DND-41 (cell line): ENCODE results near the gene KHK.

Experiments used
- ATAC-seq: fragments of 200-7000 bp; cut with Tn5 transposase; 3 replicates; pipeline ENCODE4 v1.9.1; 2021; ENCODE audit warnings: low read depth; ENCODE audit not compliant: insufficient read depth
- DNase-seq: peaks from one replicate; pipeline ENCODE4 v3.0.0-alpha.2; 2020
- H2AFZ ChIP-seq: 2 replicates; pipeline ENCODE4 v1.6.0; 2012; ENCODE audit warnings: low read depth, low read length
- H3K27ac ChIP-seq: 2 replicates; pipeline ENCODE4 v1.5.1; 2012; ENCODE audit warnings: low read length, inconsistent platforms
- H3K27me3 ChIP-seq: fragments of 200-600 bp; sonication (generic); 2 replicates; pipeline ENCODE4 v1.6.0; 2012; ENCODE audit warnings: low read length, mild to moderate bottlenecking, inconsistent platforms; ENCODE audit not compliant: insufficient read depth, poor library complexity
- H3K36me3 ChIP-seq: 2 replicates; pipeline ENCODE4 v1.5.1; 2012; ENCODE audit warnings: low read length, inconsistent platforms; ENCODE audit not compliant: insufficient read depth
- H3K4me1 ChIP-seq: 2 replicates; pipeline ENCODE4 v1.5.1; 2012; ENCODE audit warnings: mild to moderate bottlenecking, low read length; ENCODE audit not compliant: insufficient read depth
- H3K4me2 ChIP-seq: 2 replicates; pipeline ENCODE4 v1.6.0; 2012; ENCODE audit warnings: mild to moderate bottlenecking, moderate library complexity, low read length, inconsistent platforms; ENCODE audit not compliant: insufficient read depth
- H3K4me3 ChIP-seq, 2 experiments: fragments of 200-600 bp in 1 of 2; shearing (Covaris generic) in 1 of 2; 2 replicates each; pipeline ENCODE4 v1.5.1; 2012 to 2016; ENCODE audit warnings: inconsistent platforms in 2 of 2, low read length in 2 of 2, mild to moderate bottlenecking in 2 of 2, low read depth in 1 of 2, moderate library complexity in 1 of 2
- H3K79me2 ChIP-seq: 2 replicates; pipeline ENCODE4 v1.6.0; 2012; ENCODE audit warnings: low read length, inconsistent platforms; ENCODE audit not compliant: insufficient read depth
- H3K9ac ChIP-seq: 2 replicates; pipeline ENCODE4 v1.6.0; 2012; ENCODE audit warnings: low read depth, mild to moderate bottlenecking, inconsistent platforms, low read length, moderate library complexity
- H3K9me3 ChIP-seq: 2 replicates; pipeline ENCODE4 v1.5.1; 2012; ENCODE audit warnings: low read length, moderate library complexity, mild to moderate bottlenecking, inconsistent platforms; ENCODE audit not compliant: insufficient read depth, severe bottlenecking
- H4K20me1 ChIP-seq: 2 replicates; pipeline ENCODE4 v1.6.0; 2012; ENCODE audit warnings: low read length; ENCODE audit not compliant: insufficient read depth
- CTCF ChIP-seq: IDR thresholded peaks from 2 replicates; pipeline ENCODE4 v1.5.1; 2012; ENCODE audit warnings: borderline replicate concordance, low read length, moderate library complexity, mild to moderate bottlenecking; ENCODE audit not compliant: poor library complexity, severe bottlenecking; ENCODE audit errors: extremely low read depth
- EZH2 ChIP-seq: IDR thresholded peaks from 3 replicates; pipeline ENCODE4 v1.6.1; 2012; ENCODE audit warnings: borderline replicate concordance, low read depth, mild to moderate bottlenecking, moderate library complexity, low read length, inconsistent platforms; ENCODE audit not compliant: severe bottlenecking

KHK gene

GRCh38 chr2:27147935-27148334 is 61.4 kb downstream of the KHK start:
- Histone ChIP-seq H3K4me2 (no peak overlapping the region), H3K36me3 (no peaks in the 10 kb centered on the region), H3K9me3 (no peaks in the 10 kb centered on the region), H3K79me2 (no peaks in the 10 kb centered on the region), H3K4me1 (no peaks in the 10 kb centered on the region), H3K27me3 (peaks cover 6% of the 10 kb centered on the region), H3K4me3 (no peak overlapping the region), H3K9ac (no peak overlapping the region), H3K27ac (no peak overlapping the region), H4K20me1 (no peaks in the 10 kb centered on the region), H2AFZ (no peak overlapping the region)
- TF ChIP-seq CTCF (no peak), EZH2 (no peak)
- ATAC-seq: no peak
- DNase-seq: no peak

GRCh38 chr2:27148801-27149439 is 62.3 kb downstream of the KHK start, which contains the start of gene TCF23:
Gene TCF23, plus strand, starts transcription at chr2:27149004. Its CDS starts 130 bp downstream, at chr2:27149134.
- H3K4me3 ChIP-seq: no peak within 1 kb of the TSS
- H3K9ac ChIP-seq: no peak within 1 kb of the TSS
- no peak within 1 kb of the TSS for H2AFZ ChIP-seq

GRCh38 chr2:27149570-27150405 is 63.2 kb downstream of the KHK start:
- no peak for ATAC-seq
- TF ChIP-seq EZH2 (no peak), CTCF (no peak)
- H2AFZ ChIP-seq: no peak overlapping the region

More at GRCh38 chr2:27148801-27149439, 62.3 kb downstream of the KHK start, which contains the start of gene TCF23:
- H3K79me2 ChIP-seq: no peaks in the 10 kb centered on the region
- H3K27me3 ChIP-seq: peaks cover 2% of the 10 kb centered on the region
- H3K36me3 ChIP-seq: no peaks in the 10 kb centered on the region
- H3K4me2 ChIP-seq: no peak within 1 kb of the TSS
- TF ChIP-seq CTCF (no peak), EZH2 (no peak)
- no peaks in the 10 kb centered on the region for H3K9me3 ChIP-seq
- DNase-seq: no peak
- H4K20me1 ChIP-seq: no peaks in the 10 kb centered on the region
- no peak for ATAC-seq
- no peak within 1 kb of the TSS for H3K27ac ChIP-seq
- H3K4me1 ChIP-seq: no peaks in the 10 kb centered on the region

More at GRCh38 chr2:27149570-27150405, 63.2 kb downstream of the KHK start:
- no peaks in the 10 kb centered on the region for H3K9me3 ChIP-seq
- no peaks in the 10 kb centered on the region for H3K36me3 ChIP-seq
- H3K27ac ChIP-seq: no peak overlapping the region
- H3K4me3 ChIP-seq: no peak overlapping the region
- DNase-seq: no peak
- peaks cover 2% of the 10 kb centered on the region for H3K27me3 ChIP-seq
- H4K20me1 ChIP-seq: no peaks in the 10 kb centered on the region
- H3K79me2 ChIP-seq: no peaks in the 10 kb centered on the region
- H3K4me2 ChIP-seq: no peak overlapping the region
- H3K9ac ChIP-seq: no peak overlapping the region
- H3K4me1 ChIP-seq: no peaks in the 10 kb centered on the region
